ENCODE measurements around the gene C6orf136.

The C6orf136 gene

GRCh38 chr6:30625511-30625910 is 21.4 kb upstream of the C6orf136 start:
- TF ChIP-seq TEAD4 (IDR thresholded peaks at IDR 0.05) (no peak), REST (IDR thresholded peaks at IDR 0.05; ENCODE audit: low read depth) (no peak), EP300 (IDR thresholded peaks at IDR 0.05; ENCODE audit: borderline replicate concordance) (no peak)

GRCh38 chr6:30626484-30627366 is 20.2 kb upstream of the C6orf136 start, which contains the start of gene ATAT1:
Gene ATAT1, plus strand, starts transcription at chr6:30626874.
- peak; percentile 81 for TF ChIP-seq TAF1 (IDR thresholded peaks at IDR 0.05; ENCODE audit: low read depth)
- TF ChIP-seq REST (IDR thresholded peaks at IDR 0.05; ENCODE audit: low read depth), result no peak
- peak; percentile 43; the same call in 1 of the 2 replicates for TF ChIP-seq NFIC (IDR thresholded peaks at IDR 0.05)
- no peak for TF ChIP-seq RAD21 (IDR thresholded peaks at IDR 0.05; ENCODE audit: low read depth)
- no peak for TF ChIP-seq FOXM1 (IDR thresholded peaks at IDR 0.05; ENCODE audit: borderline replicate concordance, low read depth)
- peak; percentile 59; the same call in 1 of the 2 replicates for TF ChIP-seq YY1 (IDR thresholded peaks at IDR 0.05; ENCODE audit: low read depth)
- peak; percentile 61; the same call in 1 of the 2 replicates for TF ChIP-seq MAX (IDR thresholded peaks at IDR 0.05)
- no peak for TF ChIP-seq USF1 (IDR thresholded peaks at IDR 0.05)
- TF ChIP-seq ZBTB7A (IDR thresholded peaks at IDR 0.05; ENCODE audit: low read depth), result peak; percentile 79
- no peak for TF ChIP-seq EGR1 (IDR thresholded peaks at IDR 0.05)
- TF ChIP-seq EP300 (IDR thresholded peaks at IDR 0.05; ENCODE audit: borderline replicate concordance), result no peak
- TF ChIP-seq TCF12 (IDR thresholded peaks at IDR 0.05; ENCODE audit: low read depth), result 0 out of 2 replicates have a peak, but pooled peaks have one; percentile 49
- no peak; the same call in 1 of the 2 replicates for TF ChIP-seq CREB1 (IDR thresholded peaks at IDR 0.05; ENCODE audit: low read depth)
- no peak for TF ChIP-seq TEAD4 (IDR thresholded peaks at IDR 0.05)
- TF ChIP-seq CEBPB (IDR thresholded peaks at IDR 0.05), result no peak

- no peak for TF ChIP-seq FOXM1 (IDR thresholded peaks at IDR 0.05; ENCODE audit: borderline replicate concordance, low read depth)
- no peak for TF ChIP-seq REST (IDR thresholded peaks at IDR 0.05; ENCODE audit: low read depth)
- no peak for TF ChIP-seq CREB1 (IDR thresholded peaks at IDR 0.05; ENCODE audit: low read depth)
- TF ChIP-seq CEBPB (IDR thresholded peaks at IDR 0.05), result no peak
- TF ChIP-seq TCF12 (IDR thresholded peaks at IDR 0.05; ENCODE audit: low read depth), result no peak
- TF ChIP-seq TAF1 (IDR thresholded peaks at IDR 0.05; ENCODE audit: low read depth), result no peak
- no peak for TF ChIP-seq TEAD4 (IDR thresholded peaks at IDR 0.05)
- no peak for TF ChIP-seq MAX (IDR thresholded peaks at IDR 0.05)
- no peak for TF ChIP-seq USF1 (IDR thresholded peaks at IDR 0.05)
- TF ChIP-seq YY1 (IDR thresholded peaks at IDR 0.05; ENCODE audit: low read depth), result no peak
- no peak for TF ChIP-seq ZBTB7A (IDR thresholded peaks at IDR 0.05; ENCODE audit: low read depth)
- no peak for TF ChIP-seq RAD21 (IDR thresholded peaks at IDR 0.05; ENCODE audit: low read depth)
- TF ChIP-seq EP300 (IDR thresholded peaks at IDR 0.05; ENCODE audit: borderline replicate concordance), result no peak
- no peak for TF ChIP-seq NFIC (IDR thresholded peaks at IDR 0.05)
- TF ChIP-seq EGR1 (IDR thresholded peaks at IDR 0.05), result no peak
These were observed 11.1 kb upstream of the C6orf136 start for GRCh38 chr6:30635834-30636233.

GRCh38 chr6:30640481-30640880 is 6.5 kb upstream of the C6orf136 start:
- 0 out of 2 replicates have a peak, but pooled peaks have one; percentile 4 for TF ChIP-seq RAD21 (IDR thresholded peaks at IDR 0.05; ENCODE audit: low read depth)
- no peak for TF ChIP-seq EP300 (IDR thresholded peaks at IDR 0.05; ENCODE audit: borderline replicate concordance)
- no peak for TF ChIP-seq USF1 (IDR thresholded peaks at IDR 0.05)

Measured in Ishikawa (cell line).